ENCODE measurements around the gene NOA1. TPM values are rescaled to one million over a fixed set of nuclear protein-coding genes. Genes with fewer than 3 reads are reported as not detected.

The NOA1 gene
- total and polyA plus RNA-seq, 10 of the 15 experiments (the other 5 are each of a cell fraction or from before 2014, with no cell fraction given), result 3.2 to 34.0 (median 17.6) TPM

DNA sequence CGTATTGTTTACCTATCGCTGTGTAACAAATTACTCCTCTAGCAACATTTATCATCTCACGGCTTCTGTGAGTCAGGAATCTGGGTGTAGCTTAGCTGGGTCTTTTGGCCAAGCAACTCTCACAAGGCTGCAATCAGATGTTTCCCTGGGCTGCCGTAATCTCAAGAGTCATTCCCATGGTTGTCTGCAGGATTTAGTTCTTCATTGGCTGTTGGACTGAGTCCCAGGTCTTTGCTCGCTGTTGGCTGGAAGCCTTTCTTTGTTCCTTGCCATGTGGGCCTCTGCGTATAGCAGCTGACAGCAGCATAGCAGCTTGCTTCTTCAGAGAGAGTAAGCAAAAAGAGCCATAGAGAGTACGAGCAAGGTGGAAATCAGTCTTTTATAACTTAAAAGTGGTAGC lies 18.1 kb upstream of the NOA1 start:
- CTCF ChIA-PET, result no interaction called here
- H3K79me2 ChIP-seq (ENCODE audit: control insufficient read depth, insufficient read depth, low read length), result no peaks in the 10 kb centered on the region; the same call in none of the 2 replicates
- BruUV-seq (replicated peaks), result TSS peak; percentile 22
- H2AFZ ChIP-seq (ENCODE audit: control insufficient read depth, low read depth, low read length), result no peak overlapping the region
- no peak for DNase-seq (ENCODE audit: low read depth, low spot score)
- RAD21 ChIA-PET (ENCODE audit: unreplicated experiment), result no interaction called here
- TF ChIP-seq POLR2A (IDR thresholded peaks at IDR 0.05; ENCODE audit: low read depth, low read length), result no peak
- TF ChIP-seq, protein P1, sequence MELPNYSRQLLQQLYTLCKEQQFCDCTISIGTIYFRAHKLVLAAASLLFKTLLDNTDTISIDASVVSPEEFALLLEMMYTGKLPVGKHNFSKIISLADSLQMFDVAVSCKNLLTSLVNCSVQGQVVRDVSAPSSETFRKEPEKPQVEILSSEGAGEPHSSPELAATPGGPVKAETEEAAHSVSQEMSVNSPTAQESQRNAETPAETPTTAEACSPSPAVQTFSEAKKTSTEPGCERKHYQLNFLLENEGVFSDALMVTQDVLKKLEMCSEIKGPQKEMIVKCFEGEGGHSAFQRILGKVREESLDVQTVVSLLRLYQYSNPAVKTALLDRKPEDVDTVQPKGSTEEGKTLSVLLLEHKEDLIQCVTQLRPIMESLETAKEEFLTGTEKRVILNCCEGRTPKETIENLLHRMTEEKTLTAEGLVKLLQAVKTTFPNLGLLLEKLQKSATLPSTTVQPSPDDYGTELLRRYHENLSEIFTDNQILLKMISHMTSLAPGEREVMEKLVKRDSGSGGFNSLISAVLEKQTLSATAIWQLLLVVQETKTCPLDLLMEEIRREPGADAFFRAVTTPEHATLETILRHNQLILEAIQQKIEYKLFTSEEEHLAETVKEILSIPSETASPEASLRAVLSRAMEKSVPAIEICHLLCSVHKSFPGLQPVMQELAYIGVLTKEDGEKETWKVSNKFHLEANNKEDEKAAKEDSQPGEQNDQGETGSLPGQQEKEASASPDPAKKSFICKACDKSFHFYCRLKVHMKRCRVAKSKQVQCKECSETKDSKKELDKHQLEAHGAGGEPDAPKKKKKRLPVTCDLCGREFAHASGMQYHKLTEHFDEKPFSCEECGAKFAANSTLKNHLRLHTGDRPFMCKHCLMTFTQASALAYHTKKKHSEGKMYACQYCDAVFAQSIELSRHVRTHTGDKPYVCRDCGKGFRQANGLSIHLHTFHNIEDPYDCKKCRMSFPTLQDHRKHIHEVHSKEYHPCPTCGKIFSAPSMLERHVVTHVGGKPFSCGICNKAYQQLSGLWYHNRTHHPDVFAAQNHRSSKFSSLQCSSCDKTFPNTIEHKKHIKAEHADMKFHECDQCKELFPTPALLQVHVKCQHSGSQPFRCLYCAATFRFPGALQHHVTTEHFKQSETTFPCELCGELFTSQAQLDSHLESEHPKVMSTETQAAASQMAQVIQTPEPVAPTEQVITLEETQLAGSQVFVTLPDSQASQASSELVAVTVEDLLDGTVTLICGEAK (IDR thresholded peaks at IDR 0.05; ENCODE audit: borderline replicate concordance), result no peak
- TF ChIP-seq TCF7 (IDR thresholded peaks at IDR 0.05; ENCODE audit: borderline replicate concordance), result no peak
- TF ChIP-seq ZNF274 (IDR thresholded peaks at IDR 0.05; ENCODE audit: insufficient read depth, insufficient read length), result no peak
- no peak for TF ChIP-seq CREB1 (IDR thresholded peaks at IDR 0.05; ENCODE audit: low read depth)
- TF ChIP-seq SP1 (IDR thresholded peaks at IDR 0.05; ENCODE audit: low read depth, low read length), result no peak
- no peak for TF ChIP-seq POLR2AphosphoS5 (IDR thresholded peaks at IDR 0.05; ENCODE audit: low read length)
- no peak for TF ChIP-seq TARDBP (IDR thresholded peaks at IDR 0.05; ENCODE audit: borderline replicate concordance)
- TF ChIP-seq SMC3 (IDR thresholded peaks at IDR 0.05; ENCODE audit: borderline replicate concordance, low read length), result no peak
- no peaks in the 10 kb centered on the region for H3K27me3 ChIP-seq (replicated peaks in 1 of 2; ENCODE audit: control insufficient read depth in 2 of 2, insufficient read depth in 2 of 2, low read length in 1 of 2)
- no peaks in the 10 kb centered on the region for H3K9me3 ChIP-seq (replicated peaks; ENCODE audit: control insufficient read depth, insufficient read depth, low read length)
- no peaks in the 10 kb centered on the region for H3K4me1 ChIP-seq (ENCODE audit: control insufficient read depth, insufficient read depth, low read length)
- peaks cover 12 to 26% of the 10 kb centered on the region in 2 experiments for H3K36me3 ChIP-seq (ENCODE audit: control insufficient read depth in 2 of 2, insufficient read depth in 2 of 2, low read length in 1 of 2)
- H3K4me2 ChIP-seq (ENCODE audit: control insufficient read depth, insufficient read depth), result no peak overlapping the region
- in situ Hi-C loops (cut with MboI), result no loop called here
- POLR2A ChIA-PET, result no interaction called here
- WGBS (ENCODE audit: insufficient coverage, insufficient replicate concordance, low lambda C conversion rate, missing lambda C conversion rate), result 98% methylated on average over 7 of the region's 7 CpGs
- no peak for FAIRE-seq
- intact Hi-C loops (cut with micrococcal nuclease; ENCODE audit: unreplicated experiment), result no loop called here
- H3K27ac ChIP-seq (ENCODE audit: control insufficient read depth, insufficient read depth), result no peak overlapping the region
- ATAC-seq, result no peak
- SMC1A ChIA-PET (ENCODE audit: uncharacterized antibody, unreplicated experiment), result interaction anchor here (0.6 kb wide), 1 partner anchor 12 kb away, joined by 4 read pairs; no protein-coding TSS in a partner anchor
- H3K9ac ChIP-seq (ENCODE audit: control insufficient read depth, insufficient read depth, low read length), result no peak overlapping the region
- no peak overlapping the region for H3K4me3 ChIP-seq
- no peaks in the 10 kb centered on the region for H4K20me1 ChIP-seq (ENCODE audit: control insufficient read depth, insufficient read depth)
